ENCODE measurements around the gene IGFN1.

IGFN1 gene

GRCh38 chr1:201275253-201275666, 84.6 kb downstream of the IGFN1 start:
- no peak overlapping the region for H3K4me3 ChIP-seq (replicated peaks; ENCODE audit: low read depth, low read length)
- DNase-seq (ENCODE audit: low read depth), result peak; percentile 55
- TF ChIP-seq CTCF (IDR thresholded peaks at IDR 0.05; ENCODE audit: low read length, missing control alignments), result no peak

GRCh38 chr1:201276891-201277290, 86.3 kb downstream of the IGFN1 start:
- TF ChIP-seq CTCF (IDR thresholded peaks at IDR 0.05; ENCODE audit: low read length, missing control alignments), result no peak
- H3K4me3 ChIP-seq (replicated peaks; ENCODE audit: low read depth, low read length), result no peak overlapping the region
- DNase-seq (ENCODE audit: low read depth), result no peak

GRCh38 chr1:201277441-201277840, 86.8 kb downstream of the IGFN1 start:
- TF ChIP-seq CTCF (IDR thresholded peaks at IDR 0.05; ENCODE audit: low read length, missing control alignments), result no peak
- H3K4me3 ChIP-seq (replicated peaks; ENCODE audit: low read depth, low read length), result no peak overlapping the region
- no peak for DNase-seq (ENCODE audit: low read depth)
